ENCODE data around the gene STK10. TPM values are rescaled to one million over a fixed set of nuclear protein-coding genes. Genes with fewer than 3 reads are reported as not detected.

Gene STK10
- total and polyA plus RNA-seq, 4 donors: 17.2 to 65.4 (median 43.6) TPM

- H3K4me1 ChIP-seq (ENCODE audit: control insufficient read depth in 5 of 5, insufficient read depth in 5 of 5, low read length in 5 of 5): peaks cover 0 to 10% (median 0%) of the 10 kb centered on the region in 5 donors
- H3K4me3 ChIP-seq: no peak overlapping the region
- H3K9ac ChIP-seq (ENCODE audit: insufficient read depth in 1 of 2, low read length in 2 of 2): no peak overlapping the region
- DNase-seq: no peak
- 76 to 95% methylated on average over 2 of the region's 2 CpGs for WGBS, 2 donors
- no peak overlapping the region for H3K27ac ChIP-seq (ENCODE audit: low read depth in 1 of 2, low read length in 1 of 2)
- no peaks in the 10 kb centered on the region for H3K27me3 ChIP-seq (ENCODE audit: control insufficient read depth in 3 of 3, insufficient read depth in 3 of 3, low read length in 2 of 3)
- TF ChIP-seq CTCF (IDR thresholded peaks at IDR 0.05; ENCODE audit: control extremely low read depth, extremely low read depth): no peak
- H3K9me3 ChIP-seq (ENCODE audit: control insufficient read depth in 4 of 4, insufficient read depth in 3 of 4, low read length in 3 of 4): no peaks in the 10 kb centered on the region
- no peak for ATAC-seq (ENCODE audit: insufficient read depth, low FRiP score)
- peaks cover 0 to 29% (median 6%) of the 10 kb centered on the region in 4 donors for H3K36me3 ChIP-seq (ENCODE audit: control insufficient read depth in 4 of 4, insufficient read depth in 4 of 4, low read length in 4 of 4)
Measured at GRCh38 chr5:172088801-172089200, 99.2 kb downstream of the STK10 start.

GRCh38 chr5:172086194-172086975 is 101.6 kb downstream of the STK10 start:
- H3K4me3 ChIP-seq: no peak overlapping the region
- 80 to 87% methylated on average over 14 of the region's 14 CpGs for WGBS, 2 donors
- no peak for TF ChIP-seq CTCF (IDR thresholded peaks at IDR 0.05; ENCODE audit: control extremely low read depth, extremely low read depth)
- ATAC-seq (ENCODE audit: insufficient read depth, low FRiP score) (no peak), DNase-seq (no peak)
- no peak overlapping the region for H3K9ac ChIP-seq (ENCODE audit: insufficient read depth in 1 of 2, low read length in 2 of 2)
- H3K27ac ChIP-seq (ENCODE audit: low read depth in 1 of 2, low read length in 1 of 2): no peak overlapping the region
- H3K9me3 ChIP-seq (ENCODE audit: control insufficient read depth in 4 of 4, insufficient read depth in 3 of 4, low read length in 3 of 4): no peaks in the 10 kb centered on the region
- peaks cover 0 to 25% (median 5%) of the 10 kb centered on the region in 4 donors for H3K36me3 ChIP-seq (ENCODE audit: control insufficient read depth in 4 of 4, insufficient read depth in 4 of 4, low read length in 4 of 4)
- H3K4me1 ChIP-seq (ENCODE audit: control insufficient read depth in 5 of 5, insufficient read depth in 5 of 5, low read length in 5 of 5): no peaks in the 10 kb centered on the region
- no peaks in the 10 kb centered on the region for H3K27me3 ChIP-seq (ENCODE audit: control insufficient read depth in 3 of 3, insufficient read depth in 3 of 3, low read length in 2 of 3)

- Histone ChIP-seq H3K4me1 (ENCODE audit: control insufficient read depth in 5 of 5, insufficient read depth in 5 of 5, low read length in 5 of 5) (no peaks in the 10 kb centered on the region), H3K9me3 (ENCODE audit: control insufficient read depth in 4 of 4, insufficient read depth in 3 of 4, low read length in 3 of 4) (no peaks in the 10 kb centered on the region), H3K4me3 (no peak overlapping the region), H3K27me3 (ENCODE audit: control insufficient read depth in 3 of 3, insufficient read depth in 3 of 3, low read length in 2 of 3) (no peaks in the 10 kb centered on the region), H3K27ac (ENCODE audit: low read depth in 1 of 2, low read length in 1 of 2) (no peak overlapping the region), H3K36me3 (ENCODE audit: control insufficient read depth in 4 of 4, insufficient read depth in 4 of 4, low read length in 4 of 4) (peaks cover 0 to 21% (median 2%) of the 10 kb centered on the region in 4 donors), H3K9ac (ENCODE audit: insufficient read depth in 1 of 2, low read length in 2 of 2) (no peak overlapping the region)
- 95 to 97% methylated on average over 10 of the region's 10 CpGs for WGBS, 2 donors
- no peak for DNase-seq
- no peak for TF ChIP-seq CTCF (IDR thresholded peaks at IDR 0.05; ENCODE audit: control extremely low read depth, extremely low read depth)
- ATAC-seq (ENCODE audit: insufficient read depth, low FRiP score): no peak
Measured at GRCh38 chr5:172085738-172086137, 102.3 kb downstream of the STK10 start.
